Measurements from ENCODE around the gene MTRR.
"Not testable (repeated sequence)": the region's sequence is repeated elsewhere in the genome, so short reads cannot be mapped to it uniquely, and the experiment has no call there.

The MTRR gene

GRCh38 chr5:7897014-7897600 is 28.2 kb downstream of the MTRR start:
- DNase-seq (ENCODE audit: low read depth, low spot score): peak; percentile 35

GRCh38 chr5:7902201-7902600 is 33.3 kb downstream of the MTRR start:
- no peak for DNase-seq (ENCODE audit: low read depth, low spot score)

GRCh38 chr5:7902666-7903625 is 34.0 kb downstream of the MTRR start:
- DNase-seq (ENCODE audit: low read depth, low spot score): no peak

GRCh38 chr5:7904170-7904569 is 35.2 kb downstream of the MTRR start:
- DNase-seq (ENCODE audit: low read depth, low spot score): peak; percentile 44

- DNase-seq (ENCODE audit: low read depth, low spot score): no peak
These were observed 38.7 kb downstream of the MTRR start for GRCh38 chr5:7907612-7908011.

GRCh38 chr5:7908317-7908716 is 39.4 kb downstream of the MTRR start:
- DNase-seq (ENCODE audit: low read depth, low spot score): no peak

- no peak for DNase-seq (ENCODE audit: low read depth, low spot score)
These were observed 41.9 kb downstream of the MTRR start for GRCh38 chr5:7910738-7911428.

- not testable (repeated sequence) for DNase-seq (ENCODE audit: low read depth, low spot score)
These were observed 42.5 kb downstream of the MTRR start for GRCh38 chr5:7911429-7911771.

GRCh38 chr5:7916171-7916804 is 47.3 kb downstream of the MTRR start:
- DNase-seq (ENCODE audit: low read depth, low spot score): peak; percentile 11

- no peak for DNase-seq (ENCODE audit: low read depth, low spot score)
These were observed 48.5 kb downstream of the MTRR start for GRCh38 chr5:7917130-7918123.

GRCh38 chr5:7925961-7926695 is 57.2 kb downstream of the MTRR start:
- DNase-seq (ENCODE audit: low read depth, low spot score): peak; percentile 88

- no peak for DNase-seq (ENCODE audit: low read depth, low spot score)
These were observed 57.8 kb downstream of the MTRR start for GRCh38 chr5:7926720-7927119.

GRCh38 chr5:7927466-7928375 is 58.8 kb downstream of the MTRR start:
- peak; percentile 80 for DNase-seq (ENCODE audit: low read depth, low spot score)

- DNase-seq (ENCODE audit: low read depth, low spot score): no peak
These were observed 61.1 kb downstream of the MTRR start for GRCh38 chr5:7930011-7930410.

GRCh38 chr5:7941692-7942091 is 72.7 kb downstream of the MTRR start:
- no peak for DNase-seq (ENCODE audit: low read depth, low spot score)

- no peak for DNase-seq (ENCODE audit: low read depth, low spot score)
These were observed 78.4 kb downstream of the MTRR start for GRCh38 chr5:7947301-7947700.

Measured in astrocyte of the hippocampus (primary cell).